GM21717 (cell line): Measurements from ENCODE around the gene TOR4A.
"Not testable (repeated sequence)": the region's sequence is repeated elsewhere in the genome, so short reads cannot be mapped to it uniquely, and the experiment has no call there.

ENCODE experiments used
- ATAC-seq: cut with Tn5 transposase; IDR thresholded peaks from one replicate; pipeline ENCODE4 v1.9.1; 2021; ENCODE audit warnings: mild to moderate bottlenecking, moderate library complexity; ENCODE audit not compliant: unreplicated experiment

Gene TOR4A

GRCh38 chr9:137251490-137252268 lies 25.8 kb upstream of the TOR4A start:
- no peak for ATAC-seq

DNA sequence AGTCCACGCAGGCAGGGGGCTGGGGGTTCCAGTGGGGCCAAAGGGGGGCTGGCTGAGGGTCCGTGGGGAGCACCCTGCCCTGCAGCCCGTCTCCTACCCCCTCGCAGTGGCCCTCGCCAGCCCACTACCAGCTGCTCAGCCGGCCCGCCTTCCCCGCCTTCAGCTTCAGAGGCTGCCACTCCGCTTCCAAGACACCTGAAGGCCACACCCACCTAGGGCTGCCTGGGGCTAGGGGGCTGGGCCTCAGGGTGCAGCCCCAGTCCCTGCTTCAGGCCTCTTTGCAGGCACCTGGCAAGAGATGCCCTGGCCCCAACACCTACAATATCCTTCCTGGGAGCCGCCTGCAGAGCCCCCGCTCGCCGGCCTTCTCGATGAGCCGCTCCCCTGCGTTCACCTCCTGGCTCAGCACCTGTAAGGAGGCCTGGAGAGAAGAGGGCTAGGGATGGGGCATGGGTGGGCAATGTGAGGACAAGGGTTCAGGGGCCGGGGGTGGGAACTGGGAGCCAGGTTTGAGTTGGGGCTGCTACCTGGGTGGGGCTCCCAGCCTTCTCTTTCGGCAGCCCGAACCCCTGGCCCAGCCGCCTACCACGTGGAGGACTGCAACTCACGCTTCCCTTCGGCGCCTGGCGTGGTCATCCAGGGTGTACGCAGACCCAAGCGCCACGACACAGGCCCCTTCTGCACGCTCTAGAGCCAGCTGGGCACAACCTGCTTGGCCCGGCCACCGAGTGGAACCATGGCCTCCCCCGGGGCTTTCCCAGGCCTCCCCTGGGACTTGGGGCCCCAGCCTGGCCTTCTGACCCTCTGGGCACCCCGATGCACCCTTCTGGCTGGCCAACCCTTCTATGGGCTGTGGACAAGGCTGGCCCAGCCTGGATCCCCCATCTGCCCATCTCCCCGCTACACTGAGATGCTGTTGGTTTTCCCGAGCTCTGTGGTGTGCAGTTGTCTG lies 24.7 kb upstream of the TOR4A start:
- no peak for ATAC-seq

- ATAC-seq = no peak
These were observed 23.6 kb upstream of the TOR4A start for GRCh38 chr9:137253717-137254623.

- ATAC-seq = peak; percentile 61
These were observed 22.7 kb upstream of the TOR4A start, which contains the start of gene NELFB for GRCh38 chr9:137254624-137255447. Gene NELFB, plus strand, starts transcription at chr9:137255327.

- ATAC-seq = no peak
These were observed 21.9 kb upstream of the TOR4A start for GRCh38 chr9:137255448-137256114.

- ATAC-seq = no peak
These were observed 21.2 kb upstream of the TOR4A start for GRCh38 chr9:137256362-137256761.

GRCh38 chr9:137256856-137257255 lies 20.7 kb upstream of the TOR4A start:
- no peak for ATAC-seq

DNA sequence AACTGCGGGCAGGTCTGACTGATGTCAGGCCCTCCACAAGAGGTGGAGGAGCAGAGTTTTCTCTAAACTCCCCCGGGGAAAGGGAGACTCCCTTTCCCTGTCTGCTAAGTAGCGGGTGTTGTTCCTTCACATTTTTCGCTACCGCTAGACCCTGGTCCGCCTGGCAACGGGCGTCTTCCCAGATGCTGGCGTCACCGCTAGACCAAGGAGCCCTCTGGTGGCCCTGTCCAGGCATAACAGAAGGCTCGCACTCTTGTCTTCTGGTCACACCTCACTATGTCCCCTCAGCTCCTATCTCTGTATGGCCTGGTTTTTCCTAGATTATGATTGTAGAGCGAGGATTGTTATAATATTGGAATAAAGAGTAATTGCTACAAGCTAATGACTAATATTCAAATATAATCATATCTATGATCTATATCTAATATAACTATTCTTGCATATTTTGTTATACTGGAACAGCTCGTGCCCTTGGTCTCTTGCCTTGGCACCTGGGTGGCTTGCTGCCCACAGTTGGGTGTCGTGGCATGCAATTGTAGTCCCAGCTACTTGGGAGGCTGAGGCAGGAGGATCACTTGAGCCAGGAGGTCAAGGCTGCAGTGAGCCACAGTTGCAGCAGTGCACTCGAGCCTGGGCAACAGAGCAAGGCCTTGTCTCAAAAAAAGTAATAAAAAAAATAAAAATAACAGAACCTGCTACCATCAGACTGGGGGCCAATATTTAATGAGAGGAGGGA lies 15.2 kb upstream of the TOR4A start:
- not testable (repeated sequence) for ATAC-seq

DNA sequence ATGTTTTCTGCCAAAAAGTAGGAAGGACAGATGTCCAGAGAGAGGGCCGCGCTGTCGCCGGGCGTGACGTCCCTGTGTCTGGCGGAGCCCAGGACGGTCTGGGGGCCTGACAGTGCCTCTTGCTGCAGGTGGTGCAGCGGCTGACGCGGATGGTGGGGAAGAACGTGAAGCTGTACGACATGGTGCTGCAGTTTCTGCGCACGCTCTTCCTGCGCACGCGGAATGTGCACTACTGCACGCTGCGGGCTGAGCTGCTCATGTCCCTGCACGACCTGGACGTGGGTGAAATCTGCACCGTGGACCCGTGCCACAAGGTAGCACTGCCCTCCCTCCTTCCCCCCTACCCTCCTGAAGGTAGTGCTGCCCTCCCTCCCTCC lies 14.6 kb upstream of the TOR4A start:
- no peak for ATAC-seq

GRCh38 chr9:137263506-137263905 lies 14.0 kb upstream of the TOR4A start:
- ATAC-seq = no peak

DNA sequence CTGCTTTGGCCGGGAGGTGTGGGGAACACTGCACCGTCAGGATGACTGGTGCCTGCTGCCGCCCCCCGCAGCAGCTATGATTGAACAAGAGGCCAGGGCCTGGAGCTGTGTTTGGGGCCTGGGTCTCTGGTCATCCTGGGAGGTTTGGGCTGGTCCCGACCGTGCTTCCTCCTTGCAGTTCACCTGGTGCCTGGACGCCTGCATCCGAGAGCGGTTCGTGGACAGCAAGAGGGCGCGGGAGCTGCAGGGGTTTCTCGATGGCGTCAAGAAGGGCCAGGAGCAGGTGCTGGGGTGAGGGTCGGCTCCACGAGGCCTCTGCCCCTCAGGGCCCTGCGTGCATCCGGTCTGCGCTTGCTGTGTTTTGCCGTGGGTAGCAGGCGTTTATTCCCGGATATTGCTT lies 13.5 kb upstream of the TOR4A start:
- no peak for ATAC-seq

GRCh38 chr9:137265496-137266161 lies 11.9 kb upstream of the TOR4A start:
- no peak for ATAC-seq

DNA sequence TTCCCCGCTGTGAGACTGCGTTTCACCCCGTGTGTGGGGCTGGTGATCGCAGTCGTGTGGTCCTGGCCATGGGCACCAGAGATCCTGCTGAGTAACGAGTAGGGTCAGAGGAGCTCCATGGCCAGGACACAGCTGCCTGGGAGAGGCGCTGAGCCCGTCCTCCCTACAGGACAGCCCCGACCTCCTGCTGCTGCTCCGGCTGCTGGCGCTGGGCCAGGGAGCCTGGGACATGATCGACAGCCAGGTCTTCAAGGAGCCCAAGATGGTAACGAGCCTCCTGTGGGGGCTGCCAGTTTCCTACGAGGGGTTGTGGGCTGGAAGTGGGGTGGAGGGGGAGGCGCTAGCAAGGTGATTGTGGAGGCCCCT lies 11.4 kb upstream of the TOR4A start:
- no peak for ATAC-seq

DNA sequence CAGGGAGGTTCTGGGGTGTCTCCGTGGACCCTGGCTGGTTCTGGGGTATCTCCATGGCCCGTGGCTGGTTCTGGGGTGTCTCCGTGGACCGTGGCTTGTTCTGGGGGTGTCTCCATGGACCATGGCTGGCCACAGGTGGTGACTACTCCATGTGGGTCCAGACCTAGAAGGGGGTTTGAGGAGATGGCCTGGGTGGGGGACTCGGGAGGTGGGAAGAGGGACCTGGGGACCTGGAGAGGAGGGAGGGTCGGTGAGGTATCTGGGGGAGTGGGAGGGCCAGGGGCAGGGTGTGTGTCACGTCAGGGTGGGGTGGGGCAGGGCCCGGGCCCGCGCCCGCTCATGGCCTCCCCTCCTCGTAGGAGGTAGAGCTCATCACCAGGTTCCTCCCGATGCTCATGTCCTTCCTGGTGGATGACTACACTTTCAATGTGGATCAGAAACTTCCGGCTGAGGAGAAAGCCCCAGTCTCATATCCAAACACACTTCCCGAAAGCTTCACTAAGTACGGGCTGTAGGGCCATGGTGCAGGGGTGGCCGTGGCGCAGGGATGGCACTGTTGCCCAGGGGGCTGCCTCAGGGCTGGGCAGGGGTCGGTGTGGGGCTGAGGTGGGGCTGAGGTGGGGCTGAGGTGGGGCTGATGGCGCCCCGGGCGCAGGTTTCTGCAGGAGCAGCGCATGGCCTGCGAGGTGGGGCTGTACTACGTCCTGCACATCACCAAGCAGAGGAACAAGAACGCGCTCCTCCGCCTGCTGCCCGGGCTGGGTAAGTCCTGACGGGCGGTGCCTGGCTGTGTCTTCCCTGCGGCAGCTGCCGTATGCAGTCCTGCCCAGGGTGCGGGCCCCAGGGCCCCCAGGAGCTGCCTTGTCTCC lies 10.7 kb upstream of the TOR4A start:
- ATAC-seq = no peak

- no peak for ATAC-seq
These were observed 9.6 kb upstream of the TOR4A start for GRCh38 chr9:137267933-137268355.

GRCh38 chr9:137268538-137269201 lies 8.9 kb upstream of the TOR4A start:
- no peak for ATAC-seq
